Gastrocnemius medialis (tissue), 4 donors: ENCODE measurements around the gene MACROD2. TPM values are rescaled to one million over a fixed set of nuclear protein-coding genes. Genes with fewer than 3 reads are reported as not detected.

Source experiments
- ATAC-seq, 2 donors: fragments of 150-250 bp; one replicate each; pipeline ENCODE4 v1.9.1; 2016
- DNase-seq, 2 donors: peaks; one replicate each; pipeline ENCODE4 v3.0.0-alpha.2; 2019
- H3K27ac ChIP-seq, 4 donors: fragments of 200-600 bp; sonication (generic); 1 replicate in 1 of 4; 2 replicates in 3 of 4; pipeline ENCODE4 v1.5.1; 2016 to 2018; ENCODE audit warnings: mild to moderate bottlenecking in 2 of 4, moderate library complexity in 1 of 4
- H3K27me3 ChIP-seq, 3 donors: fragments of 200-600 bp; sonication (generic) in 2 of 3; 1 replicate in 1 of 3; 2 replicates in 2 of 3; pipeline versions ENCODE4 v1.5.1 to v1.6.0; 2016 to 2019; ENCODE audit warnings: mild to moderate bottlenecking in 1 of 3, moderate library complexity in 1 of 3
- H3K36me3 ChIP-seq, 2 donors: fragments of 200-600 bp; sonication (generic) in 1 of 2; one replicate each; pipeline ENCODE4 v1.5.1; 2017 to 2018
- H3K4me1 ChIP-seq, 2 donors: fragments of 200-600 bp; sonication (generic) in 1 of 2; one replicate each; pipeline ENCODE4 v1.5.1; 2016 to 2017; ENCODE audit warnings: mild to moderate bottlenecking in 2 of 2
- H3K4me3 ChIP-seq, 4 donors: fragments of 200-600 bp; sonication (generic) in 3 of 4; 1 replicate in 1 of 4; 2 replicates in 3 of 4; pipeline ENCODE4 v1.5.1; 2016 to 2019; ENCODE audit warnings: mild to moderate bottlenecking in 2 of 4
- H3K9me3 ChIP-seq, 3 donors: fragments of 200-600 bp; sonication (generic) in 2 of 3; 1 replicate in 1 of 3; 2 replicates in 2 of 3; pipeline ENCODE4 v1.5.1; 2016 to 2019
- POLR2A ChIP-seq, 2 donors: fragments of 450-650 bp; IDR thresholded peaks; one replicate each; pipeline ENCODE4 v1.6.1; 2017; ENCODE audit warnings: antibody characterized with exemption in 2 of 2, mild to moderate bottlenecking in 2 of 2, moderate library complexity in 2 of 2
- in situ Hi-C, 4 donors: fragments of 200-750 bp; cut with MboI; loops; one replicate each; pipeline versions ENCODE4 v1.15.0 to v1.8.0; 2017; ENCODE audit warnings: low sequenced_read_pairs in 4 of 4
- intact Hi-C: fragments of 100-400 bp; cut with DNase I; formaldehyde crosslinking; loops from one replicate; pipeline ENCODE4 v1.15.1; 2023; ENCODE audit warnings: low total_unique reads
- total RNA-seq, 4 donors: library from RNA; depleted of rRNA; stranded (reverse); fragments of >200 nt; gene quantifications; one replicate each; pipeline versions ENCODE4 v1.1.0 to v1.2.3, GENCODE V29; 2016
- TF ChIP-seq, protein P1 (sequence below), 5 experiments: fragments of 450-650 bp in 3 of 5; fragments of 200-600 bp in 2 of 5; sonication (generic) in 2 of 5; IDR thresholded peaks in 4 of 5; conservative IDR thresholded peaks in 1 of 5; 1 replicate in 4 of 5; 2 replicates in 1 of 5; pipeline ENCODE4 v1.5.1; 2016 to 2019; ENCODE audit warnings: antibody characterized with exemption in 5 of 5, mild to moderate bottlenecking in 3 of 5, moderate library complexity in 3 of 5

MACROD2 gene
- total RNA-seq, 4 donors from 2014 or later, result 1.8 to 10.2 (median 3.6) TPM

DNA sequence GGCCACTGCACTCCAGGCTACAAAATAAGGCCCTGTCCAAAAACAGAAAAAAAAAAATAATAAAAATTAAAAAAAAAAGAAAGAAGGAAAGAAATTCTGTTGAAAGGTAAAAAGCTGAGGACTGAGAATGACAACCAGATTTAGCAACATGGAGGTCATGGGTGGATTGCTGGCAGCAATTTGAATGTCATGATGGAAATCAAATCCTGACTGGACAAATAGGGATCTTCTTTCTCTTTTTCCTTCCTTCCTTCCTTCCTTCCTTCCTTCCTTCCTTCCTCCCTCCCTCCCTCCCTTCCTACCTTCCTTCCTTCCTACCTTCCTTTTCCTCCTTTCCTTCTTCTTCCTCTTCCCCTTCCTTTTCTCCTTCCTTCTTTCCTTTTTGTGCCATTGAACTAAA is 895.4 kb downstream of the MACROD2 start:
- intact Hi-C loops (no loop called here), in situ Hi-C loops (no loop called here)
- DNase-seq, result no peak
- H3K4me3 ChIP-seq, result no peak overlapping the region
- no peak for ATAC-seq
- no peaks in the 10 kb centered on the region for H3K36me3 ChIP-seq
- no peak overlapping the region for H3K27ac ChIP-seq
- no peaks in the 10 kb centered on the region for H3K4me1 ChIP-seq
- H3K27me3 ChIP-seq, result no peaks in the 10 kb centered on the region
- H3K9me3 ChIP-seq, result no peaks in the 10 kb centered on the region
- TF ChIP-seq POLR2A (IDR thresholded peaks at IDR 0.05), result no peak
- TF ChIP-seq, protein P1, sequence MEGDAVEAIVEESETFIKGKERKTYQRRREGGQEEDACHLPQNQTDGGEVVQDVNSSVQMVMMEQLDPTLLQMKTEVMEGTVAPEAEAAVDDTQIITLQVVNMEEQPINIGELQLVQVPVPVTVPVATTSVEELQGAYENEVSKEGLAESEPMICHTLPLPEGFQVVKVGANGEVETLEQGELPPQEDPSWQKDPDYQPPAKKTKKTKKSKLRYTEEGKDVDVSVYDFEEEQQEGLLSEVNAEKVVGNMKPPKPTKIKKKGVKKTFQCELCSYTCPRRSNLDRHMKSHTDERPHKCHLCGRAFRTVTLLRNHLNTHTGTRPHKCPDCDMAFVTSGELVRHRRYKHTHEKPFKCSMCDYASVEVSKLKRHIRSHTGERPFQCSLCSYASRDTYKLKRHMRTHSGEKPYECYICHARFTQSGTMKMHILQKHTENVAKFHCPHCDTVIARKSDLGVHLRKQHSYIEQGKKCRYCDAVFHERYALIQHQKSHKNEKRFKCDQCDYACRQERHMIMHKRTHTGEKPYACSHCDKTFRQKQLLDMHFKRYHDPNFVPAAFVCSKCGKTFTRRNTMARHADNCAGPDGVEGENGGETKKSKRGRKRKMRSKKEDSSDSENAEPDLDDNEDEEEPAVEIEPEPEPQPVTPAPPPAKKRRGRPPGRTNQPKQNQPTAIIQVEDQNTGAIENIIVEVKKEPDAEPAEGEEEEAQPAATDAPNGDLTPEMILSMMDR (IDR thresholded peaks at IDR 0.05 in 4 of 5, conservative IDR thresholded peaks at IDR 0.05 in 1 of 5), result no peak

DNA sequence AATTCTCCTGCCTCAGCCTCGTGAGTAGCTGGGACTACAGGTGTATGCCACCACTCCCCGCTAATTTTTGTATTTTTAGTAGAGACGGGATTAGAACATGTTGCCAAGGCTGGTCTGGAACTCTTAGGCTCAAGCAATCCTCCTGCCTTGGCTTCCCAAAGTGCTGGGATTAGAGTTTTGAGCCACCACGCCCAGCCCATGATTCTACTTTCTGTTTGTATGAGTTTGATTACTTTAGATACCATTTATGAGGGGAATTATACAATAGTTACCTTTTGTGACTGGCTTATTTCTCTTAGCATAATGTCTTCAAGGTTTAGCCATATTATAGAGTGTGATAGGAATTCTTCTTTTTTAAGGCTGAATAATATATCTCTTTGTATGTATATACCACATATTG is 897.5 kb downstream of the MACROD2 start:
- intact Hi-C loops, result no loop called here
- Histone ChIP-seq H3K27ac (no peak overlapping the region), H3K9me3 (no peaks in the 10 kb centered on the region), H3K36me3 (no peaks in the 10 kb centered on the region), H3K4me1 (no peaks in the 10 kb centered on the region), H3K27me3 (no peaks in the 10 kb centered on the region), H3K4me3 (no peak overlapping the region)
- no peak for ATAC-seq
- no peak for DNase-seq
- in situ Hi-C loops, result no loop called here
- TF ChIP-seq, protein P1 (IDR thresholded peaks at IDR 0.05 in 4 of 5, conservative IDR thresholded peaks at IDR 0.05 in 1 of 5), result no peak
- no peak for TF ChIP-seq POLR2A (IDR thresholded peaks at IDR 0.05)

DNA sequence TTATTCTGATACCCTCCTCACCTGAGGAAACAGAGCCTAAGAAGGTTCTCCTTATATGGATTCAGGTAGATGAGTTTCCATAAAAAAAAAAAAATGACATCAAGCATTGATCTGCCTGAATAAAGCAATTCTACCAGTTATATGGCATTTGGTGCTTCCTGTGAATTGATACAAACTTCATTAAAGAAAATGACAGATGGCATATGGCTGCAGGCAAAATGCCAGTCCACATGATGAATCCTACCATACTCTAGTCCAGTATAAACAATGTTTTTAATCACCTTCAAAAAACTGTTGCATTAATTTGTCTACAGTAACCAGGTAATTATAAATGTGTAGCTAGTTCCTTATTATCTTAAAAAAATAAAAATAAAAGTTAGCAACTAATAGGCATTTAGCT is 901.3 kb downstream of the MACROD2 start:
- no peak for ATAC-seq
- Histone ChIP-seq H3K4me3 (no peak overlapping the region), H3K9me3 (no peaks in the 10 kb centered on the region), H3K36me3 (no peaks in the 10 kb centered on the region), H3K4me1 (no peaks in the 10 kb centered on the region), H3K27me3 (no peaks in the 10 kb centered on the region), H3K27ac (no peak overlapping the region)
- DNase-seq, result no peak
- intact Hi-C loops (no loop called here), in situ Hi-C loops (no loop called here)
- TF ChIP-seq, protein P1 (IDR thresholded peaks at IDR 0.05 in 4 of 5, conservative IDR thresholded peaks at IDR 0.05 in 1 of 5), result no peak
- TF ChIP-seq POLR2A (IDR thresholded peaks at IDR 0.05), result no peak

DNA sequence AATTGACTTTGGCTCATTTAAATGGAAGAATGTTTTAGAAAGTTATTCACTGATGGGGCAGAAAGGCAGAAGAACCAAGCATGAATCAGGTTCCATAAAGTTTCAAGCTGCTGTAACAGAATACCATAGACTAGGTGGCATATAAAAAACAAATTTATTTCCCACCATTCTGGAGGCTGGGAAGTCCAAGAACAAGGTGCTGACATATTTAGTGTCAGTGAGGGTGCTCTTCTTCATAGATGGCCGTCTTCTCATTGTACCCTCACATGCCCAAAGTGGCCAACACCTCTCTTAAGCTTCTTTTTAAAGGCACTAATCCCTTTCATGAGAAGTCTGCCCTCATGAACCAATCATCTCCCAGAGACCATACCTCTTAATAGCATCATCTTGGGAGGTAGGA is 902.3 kb downstream of the MACROD2 start:
- no peak overlapping the region for H3K27ac ChIP-seq
- H3K36me3 ChIP-seq, result no peaks in the 10 kb centered on the region
- no peak for DNase-seq
- no peaks in the 10 kb centered on the region for H3K27me3 ChIP-seq
- ATAC-seq, result no peak
- H3K9me3 ChIP-seq, result no peaks in the 10 kb centered on the region
- H3K4me3 ChIP-seq, result no peak overlapping the region
- H3K4me1 ChIP-seq, result no peaks in the 10 kb centered on the region
- intact Hi-C loops, result no loop called here
- in situ Hi-C loops, result no loop called here
- TF ChIP-seq, protein P1 (IDR thresholded peaks at IDR 0.05 in 4 of 5, conservative IDR thresholded peaks at IDR 0.05 in 1 of 5), result no peak
- TF ChIP-seq POLR2A (IDR thresholded peaks at IDR 0.05), result no peak

DNA sequence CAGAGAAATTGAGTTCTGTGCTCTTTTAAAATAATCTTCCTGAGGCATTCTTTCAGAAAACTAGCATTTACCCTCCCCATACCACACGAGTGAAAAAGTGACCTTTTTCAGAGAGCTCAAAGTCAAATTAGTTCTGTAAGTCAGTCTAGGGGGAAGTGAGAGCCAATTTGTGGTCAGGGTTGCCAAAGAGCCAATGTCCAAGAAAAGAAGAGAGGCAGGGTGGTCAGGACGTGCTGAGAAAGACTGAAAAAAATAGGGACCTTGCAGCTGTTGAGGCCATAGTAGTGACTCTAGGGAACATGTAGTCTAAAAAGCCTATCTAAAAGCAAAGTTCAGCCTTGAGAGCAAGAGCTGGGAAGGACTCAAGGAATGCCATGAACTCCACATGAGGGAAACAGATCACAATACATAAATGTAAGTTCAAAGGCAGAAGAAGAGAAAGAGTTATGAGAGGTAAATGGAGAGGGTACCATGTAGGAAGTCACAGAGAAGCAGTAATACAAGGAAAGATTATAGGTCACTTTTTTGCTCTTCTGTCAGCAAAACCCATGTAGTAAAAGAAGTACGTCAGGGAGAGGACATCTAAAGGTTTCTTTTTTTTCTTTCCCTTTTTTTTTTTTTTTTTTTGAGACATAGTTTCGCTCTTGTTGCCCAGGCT is 907.2 kb downstream of the MACROD2 start:
- DNase-seq (no peak), ATAC-seq (no peak)
- Histone ChIP-seq H3K27ac (no peak overlapping the region), H3K4me1 (no peaks in the 10 kb centered on the region), H3K27me3 (no peaks in the 10 kb centered on the region), H3K36me3 (no peaks in the 10 kb centered on the region), H3K4me3 (no peak overlapping the region), H3K9me3 (no peaks in the 10 kb centered on the region)
- intact Hi-C loops, result no loop called here
- in situ Hi-C loops, result no loop called here
- TF ChIP-seq, protein P1 (IDR thresholded peaks at IDR 0.05 in 4 of 5, conservative IDR thresholded peaks at IDR 0.05 in 1 of 5), result no peak
- no peak for TF ChIP-seq POLR2A (IDR thresholded peaks at IDR 0.05)
